H7 (cell line): Measurements from ENCODE around the gene NOL6. TPM values are rescaled to one million over a fixed set of nuclear protein-coding genes. Genes with fewer than 3 reads are reported as not detected.

Source experiments
- DNase-seq: peaks from one replicate; pipeline ENCODE4 v3.0.0; 2012
- H3K27me3 ChIP-seq: 2 replicates; pipeline ENCODE4 v1.6.0; 2011; ENCODE audit warnings: mild to moderate bottlenecking, low read length; ENCODE audit not compliant: control insufficient read depth, insufficient read depth
- H3K36me3 ChIP-seq: replicated peaks from 2 replicates; pipeline ENCODE4 v1.5.1; 2011; ENCODE audit warnings: low read length; ENCODE audit not compliant: control insufficient read depth, insufficient read depth
- H3K4me3 ChIP-seq: 2 replicates; pipeline ENCODE4 v1.5.1; 2011; ENCODE audit warnings: low read depth, mild to moderate bottlenecking, control low read depth, low read length, moderate library complexity; ENCODE audit not compliant: insufficient read depth
- total RNA-seq: library from RNA; depleted of rRNA; stranded (reverse); fragments of >200 nt; shearing (Covaris generic); gene quantifications from 2 replicates; pipeline ENCODE4 v1.2.3, GENCODE V29; 2014

Gene NOL6
- total RNA-seq, 1 experiment from 2014 or later, result 53.9 TPM

DNA sequence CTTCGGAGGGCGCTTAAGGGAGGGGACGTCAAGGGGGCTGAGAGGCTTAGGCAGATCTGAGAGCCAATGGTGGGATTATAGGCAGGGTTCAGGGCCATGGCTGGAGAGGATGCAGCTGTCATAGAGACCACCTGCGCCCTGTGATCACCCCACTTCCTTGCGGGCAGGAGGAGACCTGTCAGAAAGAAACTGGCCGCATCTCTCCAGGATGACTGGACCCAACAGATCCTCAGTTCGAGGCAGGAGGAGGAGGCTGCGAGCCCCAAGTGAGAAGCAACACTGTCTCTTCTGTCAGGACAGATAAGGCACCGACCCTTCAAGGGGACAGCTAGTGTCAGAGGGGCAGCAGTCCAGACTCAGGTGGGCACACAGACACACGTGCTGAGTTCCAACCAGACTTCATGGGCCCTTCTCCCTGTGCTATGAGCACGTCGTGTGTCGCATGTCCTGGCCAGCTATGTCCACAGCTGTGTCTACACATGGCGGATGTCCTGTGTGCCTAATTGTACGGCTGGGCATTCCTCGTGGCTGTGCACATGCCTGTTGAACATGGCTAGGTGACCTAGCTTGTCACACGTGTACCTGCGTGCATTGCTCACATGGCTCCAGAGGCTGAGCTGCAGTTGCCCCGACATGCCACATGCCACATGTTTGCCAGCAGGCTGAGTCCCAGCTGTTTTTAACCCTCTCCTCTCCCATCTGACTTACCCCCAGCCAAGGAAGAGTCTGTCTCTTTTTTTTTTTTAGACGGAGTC is 25.7 kb downstream of the NOL6 start:
- H3K27me3 ChIP-seq, result peaks cover 17% of the 10 kb centered on the region
- H3K36me3 ChIP-seq, result no peaks in the 10 kb centered on the region
- H3K4me3 ChIP-seq, result peak overlapping the region; percentile 57
- DNase-seq, result no peak

DNA sequence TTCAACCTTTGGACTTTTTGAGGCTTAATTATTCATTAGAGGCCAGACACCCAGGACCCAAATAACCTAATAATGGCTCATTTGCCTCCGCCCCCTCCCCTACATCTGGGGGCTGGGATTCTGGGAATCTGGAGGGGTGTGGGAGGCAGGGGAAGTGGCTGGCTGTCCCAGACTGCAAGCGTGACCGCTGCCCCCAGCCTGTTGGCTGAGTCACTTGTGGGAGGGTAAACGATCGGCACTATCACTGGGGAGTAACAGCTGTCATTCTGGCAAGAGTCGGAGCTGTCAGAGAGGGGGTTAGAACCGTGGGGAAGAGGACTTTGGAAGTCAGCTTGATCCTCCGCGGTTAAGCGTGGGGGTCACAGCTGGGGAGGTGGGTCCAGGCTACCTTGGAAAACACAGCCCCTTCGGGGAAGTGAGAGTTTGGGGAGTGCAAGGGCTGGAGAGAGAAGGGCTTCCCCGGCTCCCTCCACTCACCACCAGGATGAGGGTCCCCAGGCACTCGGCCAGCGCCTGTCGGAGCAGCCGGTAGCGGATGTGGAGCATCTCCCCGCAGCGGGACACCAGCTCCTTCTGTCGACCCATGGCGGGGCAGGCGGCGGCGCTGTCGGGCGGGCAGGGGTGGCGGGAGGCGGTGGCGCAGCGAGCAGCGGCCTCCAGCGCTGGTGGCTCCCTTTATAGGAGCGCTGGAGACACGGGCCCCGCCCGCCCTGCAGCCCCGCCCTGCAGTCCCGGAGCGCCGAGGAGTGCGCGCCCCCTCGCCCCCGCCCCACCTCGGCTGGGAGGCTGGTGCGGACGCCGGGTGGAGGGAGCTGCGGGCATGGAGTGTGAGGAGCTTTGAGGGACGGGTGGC is 26.6 kb downstream of the NOL6 start, which contains the start of gene AQP3:
TSS of gene AQP3 (minus strand) at position 648 of the 853 bp plus-strand sequence. CDS start at position 585, 63 bp downstream.
- Histone ChIP-seq H3K36me3 (no peaks in the 10 kb centered on the region), H3K27me3 (peaks cover 17% of the 10 kb centered on the region), H3K4me3 (peak within 1 kb of the TSS; percentile 57)
- DNase-seq, result peak; percentile 95

GRCh38 chr9:33446240-33446945 is 27.3 kb downstream of the NOL6 start:
- H3K27me3 ChIP-seq, result peaks cover 17% of the 10 kb centered on the region
- DNase-seq, result no peak
- no peaks in the 10 kb centered on the region for H3K36me3 ChIP-seq
- no peak overlapping the region for H3K4me3 ChIP-seq

- DNase-seq, result peak; percentile 55
- H3K4me3 ChIP-seq, result no peak overlapping the region
- no peaks in the 10 kb centered on the region for H3K36me3 ChIP-seq
Measured at GRCh38 chr9:33445389-33446239, 28.1 kb downstream of the NOL6 start.

GRCh38 chr9:33443464-33444154 is 30.1 kb downstream of the NOL6 start:
- Histone ChIP-seq H3K4me3 (no peak overlapping the region), H3K36me3 (no peaks in the 10 kb centered on the region), H3K27me3 (peaks cover 16% of the 10 kb centered on the region)
- peak; percentile 67 for DNase-seq

More at GRCh38 chr9:33445389-33446239, 28.1 kb downstream of the NOL6 start:
- peaks cover 17% of the 10 kb centered on the region for H3K27me3 ChIP-seq

- Histone ChIP-seq H3K27me3 (peaks cover 12% of the 10 kb centered on the region), H3K4me3 (no peak overlapping the region), H3K36me3 (no peaks in the 10 kb centered on the region)
- no peak for DNase-seq
Measured at GRCh38 chr9:33443047-33443446, 30.7 kb downstream of the NOL6 start.

GRCh38 chr9:33442125-33442524 is 31.6 kb downstream of the NOL6 start:
- Histone ChIP-seq H3K4me3 (no peak overlapping the region), H3K27me3 (peaks cover 6% of the 10 kb centered on the region), H3K36me3 (no peaks in the 10 kb centered on the region)
- DNase-seq, result no peak

GRCh38 chr9:33440609-33441008 is 33.1 kb downstream of the NOL6 start:
- Histone ChIP-seq H3K27me3 (no peaks in the 10 kb centered on the region), H3K4me3 (no peak overlapping the region), H3K36me3 (no peaks in the 10 kb centered on the region)
- DNase-seq, result no peak

GRCh38 chr9:33440204-33440603 is 33.5 kb downstream of the NOL6 start:
- Histone ChIP-seq H3K4me3 (no peak overlapping the region), H3K36me3 (no peaks in the 10 kb centered on the region), H3K27me3 (no peaks in the 10 kb centered on the region)
- no peak for DNase-seq

GRCh38 chr9:33439731-33440130 is 34.0 kb downstream of the NOL6 start:
- no peak for DNase-seq

DNA sequence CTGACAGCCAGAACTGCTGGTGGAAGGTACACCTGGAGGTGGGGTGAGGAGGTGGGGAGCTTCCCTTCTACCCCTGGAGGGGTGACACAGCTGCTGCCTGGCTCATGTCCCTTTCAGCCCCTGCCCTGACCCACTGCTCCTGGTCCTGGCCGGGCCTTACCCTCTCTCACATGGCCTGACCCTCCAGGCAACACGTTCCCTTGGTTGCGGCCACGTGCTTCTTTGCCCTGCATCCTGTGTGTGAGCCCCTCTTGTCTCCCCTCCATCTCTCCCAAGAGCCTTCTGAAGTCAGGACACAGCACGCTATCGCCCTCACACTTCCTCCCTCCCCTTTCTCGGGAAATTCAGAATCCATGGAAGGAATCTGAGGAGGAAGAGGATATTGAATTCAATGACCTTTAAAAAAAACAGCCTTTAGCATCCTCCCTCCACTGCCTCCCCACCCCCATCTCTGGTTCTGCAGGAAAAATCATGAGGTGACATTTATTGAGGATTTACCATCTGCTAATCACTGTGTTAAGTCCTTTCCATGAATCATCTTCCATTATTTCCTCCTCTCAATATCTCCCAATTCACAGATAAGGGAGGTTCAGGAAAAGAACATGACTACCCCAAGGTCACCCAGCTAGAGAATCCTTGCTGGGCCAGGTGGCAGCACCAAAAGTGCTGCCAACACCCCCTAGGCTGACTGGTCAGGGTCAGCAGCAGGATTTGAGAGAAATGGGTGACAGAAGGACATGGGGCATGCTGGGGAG is 34.6 kb downstream of the NOL6 start:
- no peak for DNase-seq
- H3K4me3 ChIP-seq, result no peak overlapping the region
- no peaks in the 10 kb centered on the region for H3K36me3 ChIP-seq
- H3K27me3 ChIP-seq, result no peaks in the 10 kb centered on the region

More at GRCh38 chr9:33439731-33440130, 34.0 kb downstream of the NOL6 start:
- no peak overlapping the region for H3K4me3 ChIP-seq
- no peaks in the 10 kb centered on the region for H3K27me3 ChIP-seq
- no peaks in the 10 kb centered on the region for H3K36me3 ChIP-seq

- H3K27me3 ChIP-seq, result no peaks in the 10 kb centered on the region
- no peak overlapping the region for H3K4me3 ChIP-seq
- no peak for DNase-seq
- H3K36me3 ChIP-seq, result no peaks in the 10 kb centered on the region
Measured at GRCh38 chr9:33437898-33438297, 35.8 kb downstream of the NOL6 start.

DNA sequence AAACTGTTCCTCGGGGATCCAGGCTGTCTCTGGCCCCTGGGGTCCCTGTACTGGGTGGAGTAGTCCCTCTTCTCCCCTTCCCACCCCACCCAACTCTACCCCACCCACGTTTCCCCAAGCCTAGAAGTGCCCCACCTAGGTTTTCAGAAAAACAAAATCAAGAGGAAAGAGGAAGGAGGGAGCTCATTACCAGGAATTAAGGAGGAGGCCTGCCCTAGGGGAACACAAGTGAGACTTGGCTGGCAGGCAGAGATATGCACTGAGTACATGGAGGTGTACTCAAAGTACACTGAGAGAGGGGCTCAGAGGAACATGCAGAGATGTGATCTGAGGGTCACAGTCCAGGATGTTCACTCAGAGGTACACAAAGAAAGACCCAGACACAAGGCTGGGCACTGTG is 36.5 kb downstream of the NOL6 start:
- no peak for DNase-seq
- no peaks in the 10 kb centered on the region for H3K36me3 ChIP-seq
- H3K4me3 ChIP-seq, result no peak overlapping the region
- no peaks in the 10 kb centered on the region for H3K27me3 ChIP-seq
